ENCODE results near the gene PRODH. TPM values are rescaled to one million over a fixed set of nuclear protein-coding genes. Genes with fewer than 3 reads are reported as not detected.
"Not testable (repeated sequence)": the region's sequence is repeated elsewhere in the genome, so short reads cannot be mapped to it uniquely, and the experiment has no call there.

The PRODH gene, protein sequence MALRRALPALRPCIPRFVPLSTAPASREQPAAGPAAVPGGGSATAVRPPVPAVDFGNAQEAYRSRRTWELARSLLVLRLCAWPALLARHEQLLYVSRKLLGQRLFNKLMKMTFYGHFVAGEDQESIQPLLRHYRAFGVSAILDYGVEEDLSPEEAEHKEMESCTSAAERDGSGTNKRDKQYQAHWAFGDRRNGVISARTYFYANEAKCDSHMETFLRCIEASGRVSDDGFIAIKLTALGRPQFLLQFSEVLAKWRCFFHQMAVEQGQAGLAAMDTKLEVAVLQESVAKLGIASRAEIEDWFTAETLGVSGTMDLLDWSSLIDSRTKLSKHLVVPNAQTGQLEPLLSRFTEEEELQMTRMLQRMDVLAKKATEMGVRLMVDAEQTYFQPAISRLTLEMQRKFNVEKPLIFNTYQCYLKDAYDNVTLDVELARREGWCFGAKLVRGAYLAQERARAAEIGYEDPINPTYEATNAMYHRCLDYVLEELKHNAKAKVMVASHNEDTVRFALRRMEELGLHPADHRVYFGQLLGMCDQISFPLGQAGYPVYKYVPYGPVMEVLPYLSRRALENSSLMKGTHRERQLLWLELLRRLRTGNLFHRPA
- total RNA-seq (2014; rRNA removed; shearing (Covaris generic)) = 34.3 and 53.1 TPM in 2 replicates

DNA sequence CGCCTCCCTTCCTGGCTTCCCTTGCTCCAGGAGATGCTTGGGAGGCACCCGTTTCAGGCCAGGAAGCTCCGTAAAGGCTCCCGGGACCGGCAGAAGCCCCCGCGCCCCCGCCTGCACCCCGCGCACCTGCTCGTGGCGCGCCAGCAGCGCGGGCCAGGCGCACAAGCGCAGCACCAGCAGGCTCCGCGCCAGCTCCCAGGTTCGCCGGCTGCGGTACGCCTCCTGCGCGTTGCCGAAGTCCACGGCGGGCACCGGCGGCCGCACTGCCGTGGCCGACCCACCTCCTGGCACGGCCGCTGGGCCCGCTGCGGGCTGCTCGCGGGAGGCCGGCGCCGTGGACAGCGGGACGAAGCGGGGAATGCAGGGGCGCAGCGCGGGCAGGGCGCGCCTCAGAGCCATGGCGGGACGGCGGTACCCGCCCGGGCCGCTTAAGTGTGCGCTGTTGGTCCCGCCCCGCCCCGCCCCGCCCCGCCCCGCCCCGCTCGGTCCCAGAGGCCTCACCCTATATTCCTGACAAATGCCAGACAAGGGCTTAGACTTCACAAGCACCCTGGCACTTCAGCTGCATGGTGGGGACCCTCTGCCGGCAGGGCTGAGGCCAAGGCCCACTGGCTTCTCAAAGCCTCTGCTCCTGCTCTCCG, at the start of gene PRODH:
Gene PRODH, minus strand, starts transcription at position 405 of the 641 bp plus-strand sequence. Its CDS starts 6 bp downstream, at position 399.
- DNase-seq = no peak
- H3K4me3 ChIP-seq (ENCODE audit: insufficient read depth, low read depth, low read length) = no peak within 1 kb of the TSS
- H3K36me3 ChIP-seq (replicated peaks; ENCODE audit: control insufficient read depth, insufficient read depth, low read length) = no peaks in the 10 kb centered on the region
- H3K27me3 ChIP-seq (ENCODE audit: control insufficient read depth, insufficient read depth, low read length) = no peaks in the 10 kb centered on the region

DNA sequence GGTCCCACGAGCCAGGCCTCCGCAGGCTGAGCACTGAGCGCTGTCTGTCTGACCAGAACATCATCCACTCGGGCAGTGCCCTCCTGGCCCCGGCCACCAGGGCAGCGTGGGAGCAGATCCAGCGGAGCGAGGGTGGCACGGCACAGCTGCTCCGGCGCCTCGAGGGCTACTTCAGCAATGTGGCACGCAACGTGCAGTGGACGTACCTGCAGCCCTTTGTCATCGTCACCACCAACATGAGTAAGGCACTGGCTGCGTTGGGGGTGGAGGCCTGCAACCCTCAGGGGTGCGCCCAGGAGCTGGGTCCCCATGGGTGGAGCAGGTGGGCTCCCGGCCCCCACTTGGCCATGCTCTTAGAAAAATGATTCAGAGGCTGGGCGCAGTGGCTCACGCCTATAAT, 49.7 kb upstream of the PRODH start:
- no peak overlapping the region for H3K4me3 ChIP-seq (ENCODE audit: insufficient read depth, low read depth, low read length)
- DNase-seq = no peak
- H3K36me3 ChIP-seq (replicated peaks; ENCODE audit: control insufficient read depth, insufficient read depth, low read length) = no peaks in the 10 kb centered on the region
- no peaks in the 10 kb centered on the region for H3K27me3 ChIP-seq (ENCODE audit: control insufficient read depth, insufficient read depth, low read length)

DNA sequence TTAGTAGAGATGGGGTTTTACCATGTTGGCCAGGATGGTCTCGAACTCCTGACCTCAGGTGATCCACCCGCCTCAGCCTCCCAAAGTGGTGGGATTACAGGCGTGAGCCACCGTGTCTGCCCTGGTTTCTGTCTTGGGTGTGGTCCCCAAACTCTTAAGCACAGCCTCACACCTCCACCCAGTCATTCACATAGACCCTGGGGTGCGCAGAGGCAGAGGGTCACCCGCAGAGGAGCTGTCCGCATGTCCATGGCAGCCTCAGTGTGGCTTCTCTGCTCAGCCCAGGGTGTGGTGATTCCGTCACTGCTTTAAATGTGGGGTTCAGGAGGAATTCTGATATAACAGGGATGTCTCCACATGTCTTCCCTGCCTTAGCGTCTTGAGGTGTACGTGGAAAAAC, 48.5 kb upstream of the PRODH start:
- DNase-seq = no peak
- H3K4me3 ChIP-seq (ENCODE audit: insufficient read depth, low read depth, low read length) = no peak overlapping the region
- H3K36me3 ChIP-seq (replicated peaks; ENCODE audit: control insufficient read depth, insufficient read depth, low read length) = no peaks in the 10 kb centered on the region
- no peaks in the 10 kb centered on the region for H3K27me3 ChIP-seq (ENCODE audit: control insufficient read depth, insufficient read depth, low read length)

DNA sequence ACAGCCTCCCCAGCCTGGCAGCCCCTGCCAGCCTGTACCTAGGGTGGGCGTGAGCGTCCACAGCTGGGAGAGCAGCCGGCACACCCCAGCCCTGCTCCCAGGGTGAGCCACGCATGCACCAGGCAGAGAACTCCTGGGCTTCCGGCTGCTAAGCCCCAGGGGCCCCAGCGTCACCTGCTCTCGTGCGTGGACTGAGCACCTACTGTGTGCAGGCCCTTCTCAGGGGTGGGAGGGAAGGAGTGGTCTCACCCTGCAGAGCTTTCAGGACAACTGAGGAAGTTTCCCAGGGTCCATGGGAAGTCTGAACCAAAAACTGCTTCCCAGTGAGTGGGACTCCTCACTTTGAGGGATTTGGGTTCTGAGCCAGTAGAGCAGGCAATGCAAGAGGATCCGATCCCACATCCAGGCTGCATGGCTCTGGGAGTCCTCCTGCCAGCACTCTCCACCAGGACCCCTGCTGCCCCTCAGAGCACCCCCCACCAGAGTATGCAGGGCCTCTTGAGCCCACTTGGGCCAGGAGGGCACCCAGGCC, 47.1 kb upstream of the PRODH start:
- no peaks in the 10 kb centered on the region for H3K27me3 ChIP-seq (ENCODE audit: control insufficient read depth, insufficient read depth, low read length)
- DNase-seq = peak; percentile 46
- no peaks in the 10 kb centered on the region for H3K36me3 ChIP-seq (replicated peaks; ENCODE audit: control insufficient read depth, insufficient read depth, low read length)
- no peak overlapping the region for H3K4me3 ChIP-seq (ENCODE audit: insufficient read depth, low read depth, low read length)

DNA sequence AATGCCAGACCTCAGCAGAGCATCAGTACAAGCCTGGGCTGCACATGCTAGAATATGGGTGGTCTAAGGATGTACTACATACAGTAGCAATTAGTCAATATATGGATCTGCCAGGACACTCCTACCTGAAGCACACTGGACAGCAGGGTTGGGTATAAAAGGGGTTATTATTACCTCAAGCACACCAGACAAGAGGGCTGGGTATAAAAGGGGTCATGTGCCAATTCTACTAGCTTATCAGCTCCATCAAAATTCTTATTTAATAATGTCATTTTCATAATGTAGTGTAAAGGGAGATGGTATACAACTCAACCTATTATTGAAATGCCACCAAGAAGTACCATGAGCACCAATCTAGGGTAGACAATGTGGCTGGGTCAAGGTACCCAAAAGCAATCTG, 44.7 kb upstream of the PRODH start:
- H3K4me3 ChIP-seq (ENCODE audit: insufficient read depth, low read depth, low read length) = no peak overlapping the region
- H3K27me3 ChIP-seq (ENCODE audit: control insufficient read depth, insufficient read depth, low read length) = no peaks in the 10 kb centered on the region
- no peaks in the 10 kb centered on the region for H3K36me3 ChIP-seq (replicated peaks; ENCODE audit: control insufficient read depth, insufficient read depth, low read length)
- no peak for DNase-seq

DNA sequence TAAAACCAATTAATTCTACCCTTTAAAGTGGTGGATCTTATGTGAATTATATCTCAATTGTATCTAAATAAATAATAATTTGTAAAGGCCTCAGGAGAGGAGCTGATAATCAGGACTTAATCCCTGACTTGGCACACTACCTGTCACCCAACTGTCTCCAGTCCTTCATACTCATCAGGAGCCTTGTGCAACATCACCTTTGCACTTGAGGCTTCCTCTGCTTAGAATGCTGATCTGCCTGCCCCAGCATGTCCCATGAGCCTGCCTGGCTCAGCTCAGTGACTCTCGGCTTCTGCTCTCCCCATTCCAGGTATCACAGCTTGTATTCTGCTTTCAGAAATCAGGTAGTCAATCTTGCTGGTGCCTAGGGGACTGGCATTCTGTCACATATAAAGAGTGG, 43.9 kb upstream of the PRODH start:
- DNase-seq = no peak
- no peaks in the 10 kb centered on the region for H3K27me3 ChIP-seq (ENCODE audit: control insufficient read depth, insufficient read depth, low read length)
- H3K36me3 ChIP-seq (replicated peaks; ENCODE audit: control insufficient read depth, insufficient read depth, low read length) = no peaks in the 10 kb centered on the region
- H3K4me3 ChIP-seq (ENCODE audit: insufficient read depth, low read depth, low read length) = no peak overlapping the region

DNA sequence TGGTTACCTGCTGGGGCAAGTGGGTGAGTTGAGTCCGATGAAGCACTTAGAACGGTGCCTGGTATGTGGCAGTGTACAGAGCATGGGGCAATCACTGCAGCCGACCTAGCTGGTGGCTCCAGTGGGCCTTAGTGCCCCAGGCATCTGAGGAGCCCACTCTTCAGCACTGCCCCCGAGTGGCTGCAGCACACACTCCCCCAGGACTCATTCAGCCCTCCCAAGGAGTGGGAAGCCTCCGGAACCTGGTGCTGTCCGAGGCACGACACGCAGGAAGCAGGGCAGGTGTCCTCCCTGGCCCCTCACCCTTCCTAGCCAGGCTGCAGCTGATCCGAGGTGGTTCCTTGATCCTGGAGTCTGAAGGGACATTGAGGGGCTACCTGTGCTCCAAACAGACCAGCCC, 42.4 kb upstream of the PRODH start:
- Histone ChIP-seq H3K4me3 (ENCODE audit: insufficient read depth, low read depth, low read length) (no peak overlapping the region), H3K27me3 (ENCODE audit: control insufficient read depth, insufficient read depth, low read length) (no peaks in the 10 kb centered on the region), H3K36me3 (replicated peaks; ENCODE audit: control insufficient read depth, insufficient read depth, low read length) (no peaks in the 10 kb centered on the region)
- DNase-seq = no peak

DNA sequence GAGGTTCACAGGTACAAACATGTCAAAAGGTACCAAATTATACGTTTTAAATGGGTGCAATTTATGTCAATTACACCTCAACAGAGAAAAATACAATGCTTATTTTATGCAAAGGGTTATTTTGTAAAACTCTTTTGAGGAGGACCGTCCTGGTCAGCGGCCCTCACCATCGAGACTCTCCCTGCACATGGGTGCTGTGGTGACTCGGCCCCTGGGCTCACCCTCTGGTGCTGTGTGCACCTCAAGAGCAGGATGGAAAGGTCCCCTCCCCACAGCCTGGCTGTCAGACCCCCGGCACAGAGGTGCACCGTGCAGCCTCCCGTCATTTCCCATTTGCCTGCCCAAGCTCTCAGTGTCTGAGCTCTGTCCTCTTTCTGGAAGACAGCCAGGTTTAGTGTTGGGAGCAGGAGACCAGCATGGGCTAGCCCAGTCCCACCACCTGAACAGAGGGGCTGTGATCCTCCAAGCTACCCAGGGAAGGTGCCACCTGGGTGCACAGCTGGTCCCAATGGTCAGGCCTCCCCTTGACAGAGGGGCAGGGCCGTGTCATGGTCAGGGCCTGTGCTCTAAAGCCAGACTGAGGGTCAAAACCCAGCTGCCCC, 41.8 kb upstream of the PRODH start:
- Histone ChIP-seq H3K4me3 (ENCODE audit: insufficient read depth, low read depth, low read length) (no peak overlapping the region), H3K36me3 (replicated peaks; ENCODE audit: control insufficient read depth, insufficient read depth, low read length) (no peaks in the 10 kb centered on the region), H3K27me3 (ENCODE audit: control insufficient read depth, insufficient read depth, low read length) (no peaks in the 10 kb centered on the region)
- no peak for DNase-seq

DNA sequence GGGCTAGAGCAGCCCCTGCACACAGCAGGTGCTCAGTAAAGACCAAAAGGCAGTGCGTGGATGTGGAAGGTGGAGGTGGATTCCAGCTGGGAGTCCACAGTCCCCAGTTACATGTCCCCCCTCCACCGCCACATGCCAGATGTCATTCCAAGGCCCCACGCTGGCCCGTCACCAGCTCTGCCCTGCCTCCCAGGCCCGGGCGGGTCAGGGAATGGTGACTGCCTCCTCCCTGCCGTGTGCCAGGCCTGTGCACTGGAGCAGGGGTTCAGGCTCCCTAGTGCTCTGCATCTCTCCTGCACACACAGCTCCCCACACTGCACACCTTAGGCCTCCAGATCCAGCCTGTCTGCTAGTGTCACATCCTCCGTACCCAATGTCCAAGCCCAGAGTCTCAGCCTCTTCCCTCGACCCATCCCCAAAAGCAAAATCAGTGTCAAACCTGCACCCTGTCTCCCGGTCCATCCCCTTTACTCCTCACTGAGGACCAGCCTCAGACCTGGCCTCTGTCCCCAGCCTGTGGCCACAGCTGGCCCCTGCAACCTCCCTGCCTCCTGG, 40.2 kb upstream of the PRODH start:
- H3K27me3 ChIP-seq (ENCODE audit: control insufficient read depth, insufficient read depth, low read length) = no peaks in the 10 kb centered on the region
- no peaks in the 10 kb centered on the region for H3K36me3 ChIP-seq (replicated peaks; ENCODE audit: control insufficient read depth, insufficient read depth, low read length)
- H3K4me3 ChIP-seq (ENCODE audit: insufficient read depth, low read depth, low read length) = no peak overlapping the region
- DNase-seq = no peak

DNA sequence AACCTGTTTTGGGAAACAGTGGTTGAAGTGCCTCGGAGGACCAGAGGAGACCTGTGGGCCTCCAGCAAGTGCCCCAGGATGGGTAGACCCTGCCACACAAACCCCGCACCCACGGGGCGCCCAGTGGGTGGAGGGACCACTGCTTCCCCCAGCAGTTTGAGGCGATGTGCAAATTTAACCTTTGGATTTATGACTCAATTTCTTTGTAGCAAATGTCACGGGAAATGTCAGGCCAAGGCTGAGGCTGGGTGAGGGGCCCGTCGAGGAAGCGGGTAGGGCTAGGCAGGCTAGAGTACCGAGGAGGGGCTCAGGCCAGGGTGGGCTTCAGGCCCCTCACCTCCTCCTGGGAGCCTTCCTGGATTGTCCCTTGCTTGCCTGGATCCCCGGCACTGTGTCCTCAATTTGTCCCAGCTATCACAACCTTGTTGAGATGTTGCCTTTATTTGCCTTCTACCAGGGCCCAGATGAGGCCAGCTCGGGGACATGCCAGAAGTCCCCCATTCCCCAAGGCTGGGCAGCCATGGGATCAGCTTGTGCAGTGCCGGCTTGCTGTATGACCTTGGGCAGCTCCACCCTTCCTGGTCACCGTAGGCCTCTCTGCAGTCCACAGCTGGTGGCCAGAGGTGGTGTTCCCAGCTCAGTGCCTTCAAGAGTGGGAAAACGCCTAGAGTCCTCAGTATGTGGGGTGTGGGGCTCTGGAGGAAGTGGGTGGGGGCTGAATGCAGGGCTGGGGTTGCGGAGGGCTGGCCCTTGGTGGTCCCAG, 39.5 kb upstream of the PRODH start:
- no peak for DNase-seq

DNA sequence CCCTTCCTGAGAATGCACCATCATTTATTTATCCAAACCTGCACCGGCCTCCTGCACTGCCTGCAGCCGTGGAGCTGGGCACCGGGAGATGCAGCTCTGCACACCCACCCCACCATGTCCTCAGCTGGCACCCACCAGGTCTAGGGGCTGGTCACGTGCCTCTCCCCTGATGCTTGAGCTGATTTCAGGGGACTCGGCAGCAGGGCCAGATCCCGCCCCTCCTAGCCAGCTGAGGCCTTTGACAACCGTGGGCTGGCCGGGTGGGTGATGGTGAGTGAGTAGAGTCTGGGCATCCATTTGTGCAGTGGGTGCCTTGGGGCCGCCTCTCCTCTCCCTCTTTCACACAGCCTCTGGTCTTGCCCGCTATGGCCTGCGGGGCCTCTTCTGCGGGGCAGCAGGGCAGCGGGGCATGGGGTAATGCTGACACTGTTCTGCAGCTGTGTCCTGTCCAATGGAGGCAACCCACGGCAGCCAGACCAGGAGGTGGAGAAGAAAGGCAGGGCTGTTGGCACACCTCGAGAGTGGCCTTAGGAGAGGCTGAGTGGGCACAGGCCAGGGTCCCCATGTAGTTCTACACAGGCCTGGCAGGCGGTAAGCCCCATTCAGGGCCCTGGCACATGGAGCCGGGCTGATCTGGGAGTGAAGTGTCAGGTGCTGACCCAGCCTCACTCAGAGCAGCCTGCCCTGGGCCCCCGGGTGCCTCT, 38.5 kb upstream of the PRODH start:
- no peak for DNase-seq
- H3K36me3 ChIP-seq (replicated peaks; ENCODE audit: control insufficient read depth, insufficient read depth, low read length) = no peaks in the 10 kb centered on the region
- no peaks in the 10 kb centered on the region for H3K27me3 ChIP-seq (ENCODE audit: control insufficient read depth, insufficient read depth, low read length)
- H3K4me3 ChIP-seq (ENCODE audit: insufficient read depth, low read depth, low read length) = no peak overlapping the region

More for the DNA sequence above, 39.5 kb upstream of the PRODH start:
- Histone ChIP-seq H3K4me3 (ENCODE audit: insufficient read depth, low read depth, low read length) (no peak overlapping the region), H3K27me3 (ENCODE audit: control insufficient read depth, insufficient read depth, low read length) (no peaks in the 10 kb centered on the region), H3K36me3 (replicated peaks; ENCODE audit: control insufficient read depth, insufficient read depth, low read length) (no peaks in the 10 kb centered on the region)

DNA sequence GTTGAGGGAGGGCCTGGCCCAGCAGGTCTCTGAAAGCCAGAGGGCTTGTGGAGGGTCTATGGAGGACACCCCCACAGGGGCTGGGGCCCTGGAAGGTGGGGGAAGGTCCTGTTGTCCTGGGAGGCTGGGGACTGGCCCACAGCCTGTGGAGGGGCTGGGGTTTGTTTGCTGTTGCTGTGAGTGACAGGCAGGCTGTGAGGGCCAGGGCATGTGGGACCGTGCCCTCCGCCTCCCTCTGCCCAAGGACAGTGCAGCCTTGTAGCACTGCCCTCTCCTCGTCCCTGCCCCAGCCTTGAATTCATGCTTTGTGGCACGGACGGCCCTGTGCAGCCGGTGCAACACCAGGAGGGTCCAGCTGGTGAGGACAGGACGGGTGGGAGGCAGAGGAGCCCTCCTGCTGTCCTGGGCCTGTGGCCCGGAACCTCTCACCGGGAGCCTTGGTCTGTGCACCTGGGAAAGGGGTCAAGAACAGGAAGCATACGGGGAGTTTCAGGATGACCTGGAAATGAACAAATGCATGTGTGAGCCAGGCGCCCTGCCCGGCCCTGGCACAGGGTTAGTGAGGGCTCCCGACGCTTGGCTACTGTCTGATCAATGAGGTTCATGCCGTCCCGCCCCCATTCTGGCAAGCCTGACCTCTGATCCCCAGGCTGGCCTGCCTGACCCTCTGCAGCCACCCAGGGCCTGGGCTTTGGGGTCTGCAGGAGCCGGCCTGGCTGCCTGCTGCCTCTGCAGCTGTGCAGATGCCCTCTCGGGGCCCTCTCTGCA, 37.4 kb upstream of the PRODH start:
- Histone ChIP-seq H3K4me3 (ENCODE audit: insufficient read depth, low read depth, low read length) (no peak overlapping the region), H3K27me3 (ENCODE audit: control insufficient read depth, insufficient read depth, low read length) (no peaks in the 10 kb centered on the region), H3K36me3 (replicated peaks; ENCODE audit: control insufficient read depth, insufficient read depth, low read length) (no peaks in the 10 kb centered on the region)
- DNase-seq = peak; percentile 31

DNA sequence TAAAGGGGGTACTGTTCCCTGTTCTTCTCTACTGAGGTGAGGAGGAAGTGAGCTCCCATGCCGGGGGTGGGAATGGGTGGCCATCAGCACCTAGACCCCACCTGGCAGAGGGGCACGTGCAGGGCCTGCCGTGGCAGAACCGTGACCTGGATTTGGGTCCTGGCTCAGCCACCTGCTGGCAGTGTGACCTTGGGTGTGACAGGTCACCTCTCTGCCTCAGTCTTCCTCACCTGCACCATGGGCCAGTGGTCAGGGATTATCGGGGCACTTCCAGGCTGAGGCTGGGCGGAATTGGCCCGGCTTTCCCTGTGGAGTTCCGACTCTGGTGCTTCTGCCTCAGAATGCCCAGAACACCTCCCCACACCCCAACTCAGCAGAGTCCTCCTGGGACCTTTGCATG, 36.5 kb upstream of the PRODH start:
- H3K36me3 ChIP-seq (replicated peaks; ENCODE audit: control insufficient read depth, insufficient read depth, low read length); H3K27me3 ChIP-seq (ENCODE audit: control insufficient read depth, insufficient read depth, low read length); DNase-seq; H3K4me3 ChIP-seq (ENCODE audit: insufficient read depth, low read depth, low read length): not testable (repeated sequence)
